MM.1S (cell line): Measurements from ENCODE around the gene CNTN1.

Source experiments
- CTCF ChIP-seq: fragments of 300-600 bp; sonication (generic); IDR thresholded peaks from 2 replicates; pipeline ENCODE4 v1.5.1; 2016; ENCODE audit warnings: antibody characterized with exemption, low read length, mixed read lengths
- EZH2 ChIP-seq: fragments of 300-600 bp; sonication (generic); optimal IDR thresholded peaks from 2 replicates; pipeline ENCODE3; 2017; ENCODE audit warnings: low read depth, mild to moderate bottlenecking, antibody characterized with exemption, low read length, mixed read lengths

- no peak for TF ChIP-seq CTCF
- no peak for TF ChIP-seq EZH2
Measured at GRCh38 chr12:41067941-41068645, 375.9 kb downstream of the CNTN1 start.
